HG03175 (cell line): Measurements from ENCODE around the gene OTOP2.

Source experiments
- ATAC-seq: cut with Tn5 transposase; IDR thresholded peaks from one replicate; pipeline ENCODE4 v1.9.1; 2021; ENCODE audit warnings: mild to moderate bottlenecking, moderate library complexity; ENCODE audit not compliant: unreplicated experiment

OTOP2 gene

GRCh38 chr17:74924250-74924948 is at the start of gene OTOP2:
OTOP2 (plus strand) TSS chr17:74924273; CDS start chr17:74924633, 360 bp downstream.
- ATAC-seq, result no peak

- no peak for ATAC-seq
Measured at GRCh38 chr17:74874615-74875037, 49.4 kb upstream of the OTOP2 start.

- no peak for ATAC-seq
Measured at GRCh38 chr17:74875155-74875976, 48.7 kb upstream of the OTOP2 start.

- no peak for ATAC-seq
Measured at GRCh38 chr17:74875977-74876593, 48.0 kb upstream of the OTOP2 start.

GRCh38 chr17:74877592-74878548 is 46.2 kb upstream of the OTOP2 start:
- no peak for ATAC-seq

GRCh38 chr17:74878658-74879057 is 45.4 kb upstream of the OTOP2 start:
- no peak for ATAC-seq

- no peak for ATAC-seq
Measured at GRCh38 chr17:74879308-74879707, 44.8 kb upstream of the OTOP2 start.

- ATAC-seq, result no peak
Measured at GRCh38 chr17:74881073-74881472, 43.0 kb upstream of the OTOP2 start.

GRCh38 chr17:74882517-74883240 is 41.4 kb upstream of the OTOP2 start:
- ATAC-seq, result no peak

GRCh38 chr17:74883241-74883745 is 40.8 kb upstream of the OTOP2 start:
- ATAC-seq, result no peak

GRCh38 chr17:74888469-74888868 is 35.6 kb upstream of the OTOP2 start:
- ATAC-seq, result no peak

GRCh38 chr17:74890554-74890953 is 33.5 kb upstream of the OTOP2 start:
- ATAC-seq, result no peak

GRCh38 chr17:74892013-74892841 is 31.8 kb upstream of the OTOP2 start:
- ATAC-seq, result no peak

- ATAC-seq, result no peak
Measured at GRCh38 chr17:74892974-74893911, 30.8 kb upstream of the OTOP2 start, which contains the start of gene FADS6. FADS6 (minus strand) TSS chr17:74893633; CDS start chr17:74893595, 38 bp downstream.

- ATAC-seq, result no peak
Measured at GRCh38 chr17:74893936-74894671, 30.0 kb upstream of the OTOP2 start.

GRCh38 chr17:74898376-74898946 is 25.6 kb upstream of the OTOP2 start:
- no peak for ATAC-seq

GRCh38 chr17:74900208-74900607 is 23.9 kb upstream of the OTOP2 start:
- ATAC-seq, result no peak
